Activated naive CD8-positive, alpha-beta T cell treated with anti-CD3 and anti-CD28 coated beads, Interleukin-2, amount 10 ng/mL, durations not matched to agents 7 days and 5 days (primary cell): Measurements from ENCODE around the gene ANKS1A. TPM values are rescaled to one million over a fixed set of nuclear protein-coding genes. Genes with fewer than 3 reads are reported as not detected.

ENCODE experiments used
- ATAC-seq: fragments of 150-1000 bp; cut with Tn5 transposase; one replicate; pipeline ENCODE4 v1.10.0; 2021; ENCODE audit warnings: low read depth, moderate library complexity
- POLR2A ChIA-PET: fragments of 350-600 bp; sonication (Branson Sonifier 250); formaldehyde crosslinking; loops from one replicate; lab custom pipeline; 2021; ENCODE audit warnings: antibody characterized with exemption; lab: Charles Lee
- DNase-seq: peaks from one replicate; pipeline ENCODE4 v3.0.0; 2021
- H3K27ac Mint-ChIP-seq: one replicate; pipeline ENCODE4 v1.8.0; 2022; ENCODE audit warnings: mild to moderate bottlenecking, mixed read lengths
- H3K27me3 Mint-ChIP-seq: one replicate; pipeline ENCODE4 v1.8.0; 2022; ENCODE audit warnings: mild to moderate bottlenecking, moderate library complexity, mixed read lengths
- H3K36me3 Mint-ChIP-seq: one replicate; pipeline ENCODE4 v1.8.0; 2021; ENCODE audit warnings: mild to moderate bottlenecking, mixed read lengths
- H3K4me1 Mint-ChIP-seq: one replicate; pipeline ENCODE4 v1.8.0; 2021; ENCODE audit warnings: mixed read lengths
- H3K4me3 Mint-ChIP-seq: one replicate; pipeline ENCODE4 v1.8.0; 2022; ENCODE audit warnings: mild to moderate bottlenecking, moderate library complexity, mixed read lengths
- H3K9me3 Mint-ChIP-seq: one replicate; pipeline ENCODE4 v1.8.0; 2021; ENCODE audit warnings: mixed read lengths
- total RNA-seq, 2 experiments: library from RNA; stranded (reverse); gene quantifications; one replicate each; pipeline ENCODE4 v1.2.3, GENCODE V29; 2021

Gene ANKS1A
- total RNA-seq, 2 experiments from 2014 or later, result 8.1 to 9.3 TPM

- DNase-seq (no peak), ATAC-seq (no peak)
- Mint-ChIP-seq H3K36me3 (no peaks in the 10 kb centered on the region), H3K27me3 (no peaks in the 10 kb centered on the region), H3K4me1 (no peaks in the 10 kb centered on the region), H3K4me3 (no peak overlapping the region), H3K27ac (no peak overlapping the region), H3K9me3 (no peaks in the 10 kb centered on the region)
- POLR2A ChIA-PET, result no interaction called here
Measured at GRCh38 chr6:35019831-35020230, 130.8 kb downstream of the ANKS1A start.

GRCh38 chr6:35021004-35021403 lies 131.9 kb downstream of the ANKS1A start:
- ATAC-seq (no peak), DNase-seq (no peak)
- Mint-ChIP-seq H3K4me1 (no peaks in the 10 kb centered on the region), H3K27me3 (no peaks in the 10 kb centered on the region), H3K9me3 (no peaks in the 10 kb centered on the region), H3K36me3 (no peaks in the 10 kb centered on the region), H3K27ac (no peak overlapping the region), H3K4me3 (no peak overlapping the region)
- POLR2A ChIA-PET, result no interaction called here

- Mint-ChIP-seq H3K9me3 (no peaks in the 10 kb centered on the region), H3K4me1 (no peaks in the 10 kb centered on the region), H3K27ac (no peak overlapping the region), H3K27me3 (no peaks in the 10 kb centered on the region), H3K36me3 (no peaks in the 10 kb centered on the region), H3K4me3 (no peak overlapping the region)
- POLR2A ChIA-PET, result no interaction called here
- DNase-seq, result no peak
- no peak for ATAC-seq
Measured at GRCh38 chr6:35023091-35024000, 134.3 kb downstream of the ANKS1A start.

- no peaks in the 10 kb centered on the region for H3K4me1 Mint-ChIP-seq
- POLR2A ChIA-PET, result no interaction called here
Measured at GRCh38 chr6:35024551-35025054, 135.5 kb downstream of the ANKS1A start.

GRCh38 chr6:35025232-35026188 lies 136.5 kb downstream of the ANKS1A start:
- Mint-ChIP-seq H3K27me3 (no peaks in the 10 kb centered on the region), H3K4me3 (no peak overlapping the region), H3K9me3 (no peaks in the 10 kb centered on the region), H3K27ac (no peak overlapping the region), H3K36me3 (no peaks in the 10 kb centered on the region), H3K4me1 (no peaks in the 10 kb centered on the region)
- ATAC-seq (no peak), DNase-seq (no peak)
- POLR2A ChIA-PET, result no interaction called here

More at GRCh38 chr6:35024551-35025054, 135.5 kb downstream of the ANKS1A start:
- ATAC-seq, result no peak
- Mint-ChIP-seq H3K4me3 (no peak overlapping the region), H3K27me3 (no peaks in the 10 kb centered on the region), H3K27ac (no peak overlapping the region), H3K9me3 (no peaks in the 10 kb centered on the region), H3K36me3 (no peaks in the 10 kb centered on the region)
- DNase-seq, result no peak

GRCh38 chr6:35026434-35027222 lies 137.6 kb downstream of the ANKS1A start:
- ATAC-seq (no peak), DNase-seq (no peak)
- no peaks in the 10 kb centered on the region for H3K9me3 Mint-ChIP-seq
- no peak overlapping the region for H3K4me3 Mint-ChIP-seq
- H3K27ac Mint-ChIP-seq, result no peak overlapping the region
- H3K4me1 Mint-ChIP-seq, result no peaks in the 10 kb centered on the region
- no peaks in the 10 kb centered on the region for H3K36me3 Mint-ChIP-seq
- POLR2A ChIA-PET, result no interaction called here
- H3K27me3 Mint-ChIP-seq, result no peaks in the 10 kb centered on the region

GRCh38 chr6:35027807-35028206 lies 138.8 kb downstream of the ANKS1A start:
- POLR2A ChIA-PET, result no interaction called here
- H3K4me3 Mint-ChIP-seq, result no peak overlapping the region
- DNase-seq (no peak), ATAC-seq (no peak)
- H3K9me3 Mint-ChIP-seq, result no peaks in the 10 kb centered on the region
- no peaks in the 10 kb centered on the region for H3K36me3 Mint-ChIP-seq
- H3K27me3 Mint-ChIP-seq, result no peaks in the 10 kb centered on the region
- no peak overlapping the region for H3K27ac Mint-ChIP-seq
- H3K4me1 Mint-ChIP-seq, result no peaks in the 10 kb centered on the region

GRCh38 chr6:35028781-35029769 lies 140.0 kb downstream of the ANKS1A start:
- ATAC-seq (no peak), DNase-seq (no peak)
- Mint-ChIP-seq H3K4me1 (no peaks in the 10 kb centered on the region), H3K36me3 (no peaks in the 10 kb centered on the region), H3K27ac (no peak overlapping the region), H3K4me3 (no peak overlapping the region), H3K27me3 (no peaks in the 10 kb centered on the region), H3K9me3 (no peaks in the 10 kb centered on the region)
- POLR2A ChIA-PET, result interaction anchor here (0.7 kb wide), 1 partner anchor 80 kb away, joined by 4 read pairs; no protein-coding TSS in a partner anchor

GRCh38 chr6:35030099-35030498 lies 141.0 kb downstream of the ANKS1A start:
- H3K9me3 Mint-ChIP-seq, result no peaks in the 10 kb centered on the region
- H3K27ac Mint-ChIP-seq, result no peak overlapping the region
- H3K4me1 Mint-ChIP-seq, result no peaks in the 10 kb centered on the region
- H3K36me3 Mint-ChIP-seq, result no peaks in the 10 kb centered on the region
- DNase-seq (no peak), ATAC-seq (no peak)
- H3K4me3 Mint-ChIP-seq, result no peak overlapping the region
- H3K27me3 Mint-ChIP-seq, result no peaks in the 10 kb centered on the region
- POLR2A ChIA-PET, result no interaction called here

GRCh38 chr6:35031611-35032529 lies 142.8 kb downstream of the ANKS1A start:
- no peak overlapping the region for H3K4me3 Mint-ChIP-seq
- no peaks in the 10 kb centered on the region for H3K27me3 Mint-ChIP-seq
- DNase-seq (no peak), ATAC-seq (no peak)
- POLR2A ChIA-PET, result no interaction called here
- no peaks in the 10 kb centered on the region for H3K9me3 Mint-ChIP-seq
- H3K36me3 Mint-ChIP-seq, result no peaks in the 10 kb centered on the region
- H3K4me1 Mint-ChIP-seq, result peaks cover 5% of the 10 kb centered on the region
- H3K27ac Mint-ChIP-seq, result no peak overlapping the region

- Mint-ChIP-seq H3K4me3 (no peak overlapping the region), H3K36me3 (no peaks in the 10 kb centered on the region), H3K27me3 (no peaks in the 10 kb centered on the region), H3K9me3 (no peaks in the 10 kb centered on the region), H3K4me1 (peaks cover 5% of the 10 kb centered on the region), H3K27ac (no peak overlapping the region)
- DNase-seq (no peak), ATAC-seq (no peak)
- POLR2A ChIA-PET, result interaction anchor here (0.6 kb wide), 1 partner anchor 142 kb away, joined by 4 read pairs; no protein-coding TSS in a partner anchor
Measured at GRCh38 chr6:35033683-35034082, 144.6 kb downstream of the ANKS1A start.
